ENCODE measurements around the gene FRMD4A.
A peak's percentile ranks its signal among the peaks of the same experiment; 100 is the strongest.

FRMD4A gene

DNA sequence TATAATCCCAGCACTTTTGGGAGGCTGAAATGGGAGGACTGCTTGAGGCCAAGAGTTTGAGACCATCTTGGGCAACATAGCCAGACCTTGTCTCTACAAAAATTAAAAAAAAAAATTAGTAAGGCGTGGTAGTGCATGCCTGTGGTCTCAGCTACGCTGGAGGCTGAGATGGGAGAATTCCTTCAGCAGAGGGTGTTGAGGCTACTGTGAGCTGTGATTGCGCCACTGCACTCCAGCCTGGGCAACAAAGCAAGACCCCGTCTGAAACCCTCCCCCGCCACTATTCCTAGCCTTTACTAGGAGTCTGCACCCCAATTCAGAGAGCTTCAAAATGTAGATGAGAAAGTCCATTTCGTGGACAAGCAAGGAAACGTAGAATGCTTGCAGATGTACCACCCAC, 648.8 kb downstream of the FRMD4A start:
- no peak for DNase-seq

GRCh38 chr10:13681528-13681927, 649.2 kb downstream of the FRMD4A start:
- DNase-seq = no peak

DNA sequence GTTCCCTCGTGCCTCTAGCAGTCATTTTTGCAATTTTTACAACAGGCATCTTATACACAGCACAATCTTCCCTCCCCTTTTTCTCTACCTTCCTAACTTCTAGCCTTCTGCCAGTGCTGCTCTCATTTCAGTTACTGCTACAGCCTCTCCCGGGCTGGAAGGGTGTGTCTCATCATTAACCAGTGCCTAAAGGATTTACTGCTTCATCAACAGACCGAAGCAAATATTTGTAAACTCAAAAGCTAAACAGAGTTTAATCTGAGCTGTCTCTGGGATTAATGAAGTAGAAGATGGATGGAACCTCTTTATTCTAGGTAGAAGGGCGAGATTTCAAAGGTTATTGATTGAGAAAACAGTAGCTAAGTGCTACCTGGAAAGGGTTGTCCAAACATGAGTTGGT, 649.6 kb downstream of the FRMD4A start:
- no peak for DNase-seq

DNA sequence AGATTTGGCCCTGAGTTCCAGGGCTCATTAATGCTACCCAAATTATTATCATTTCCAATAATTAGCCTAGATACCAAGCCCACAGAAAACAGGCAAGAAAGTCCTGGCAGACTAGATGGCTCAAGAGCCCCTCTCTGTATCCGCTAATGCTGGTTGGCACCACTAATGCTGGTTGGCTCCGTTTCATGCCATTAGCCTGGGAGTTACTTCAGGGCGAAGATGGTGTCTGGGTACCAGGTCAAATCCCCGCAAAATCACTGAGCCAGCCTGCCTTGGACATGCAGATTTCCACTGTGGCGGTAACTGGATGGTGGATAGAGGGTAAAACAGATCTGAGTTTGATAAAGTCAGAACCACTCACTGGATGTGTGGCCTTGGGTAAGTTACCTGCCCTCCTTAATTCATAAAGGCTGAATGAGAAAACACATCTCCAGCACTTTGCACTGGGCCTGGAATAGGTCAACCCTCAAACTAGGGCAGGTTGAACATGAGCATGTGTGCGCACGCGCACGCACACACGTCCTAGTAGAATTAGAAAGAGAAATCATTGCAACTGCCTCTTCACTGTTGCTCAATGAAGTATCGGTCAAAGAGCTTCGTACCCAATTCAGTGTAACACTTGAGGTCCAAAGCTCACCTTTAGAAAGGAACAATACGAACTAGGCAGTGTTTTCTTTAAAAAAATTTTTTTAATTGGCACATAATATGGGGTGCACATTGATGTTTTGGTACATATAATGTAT, 652.5 kb downstream of the FRMD4A start:
- DNase-seq = no peak

GRCh38 chr10:13674645-13675588, 655.8 kb downstream of the FRMD4A start:
- DNase-seq = no peak

GRCh38 chr10:13673156-13673555, 657.6 kb downstream of the FRMD4A start:
- peak; percentile 2 for DNase-seq

DNA sequence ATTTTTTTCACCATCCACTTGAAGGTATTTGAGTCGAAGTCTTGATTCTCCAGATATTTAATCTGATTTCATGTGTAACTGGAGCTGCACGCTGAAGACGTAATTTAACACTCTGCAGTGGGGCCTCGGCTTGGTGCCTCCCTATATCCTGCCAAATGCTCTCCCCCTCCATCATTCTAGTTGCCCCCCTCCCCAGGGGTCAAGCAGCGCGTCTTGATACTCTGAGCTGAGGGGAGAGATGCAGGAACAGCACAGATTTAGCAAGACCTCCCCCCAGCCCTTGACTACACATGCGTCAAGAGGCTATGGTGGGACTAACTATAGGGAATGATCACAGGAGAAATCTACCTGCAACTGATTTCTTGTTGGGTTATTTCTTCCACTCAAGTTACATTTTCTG, 658.2 kb downstream of the FRMD4A start:
- peak; percentile 55 for DNase-seq

DNA sequence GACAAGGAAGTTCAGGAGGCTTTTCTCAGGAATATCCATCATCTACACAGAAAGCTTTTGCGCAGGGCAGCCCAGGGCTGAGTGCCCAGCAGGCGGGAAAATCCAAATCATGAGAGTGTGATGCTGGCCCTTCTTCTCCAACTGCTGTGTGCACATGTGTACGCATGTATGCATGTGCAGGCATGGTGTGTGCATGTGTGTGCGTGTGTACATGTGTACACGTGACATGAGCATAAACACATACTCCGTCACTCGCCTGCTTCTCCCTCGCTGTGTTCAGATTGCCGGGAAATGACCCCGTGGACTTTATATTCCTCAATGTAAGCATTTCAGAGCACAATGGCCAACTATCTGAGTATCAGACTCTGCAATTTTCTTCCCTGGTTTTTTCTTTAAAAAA, 658.8 kb downstream of the FRMD4A start:
- no peak for DNase-seq

DNA sequence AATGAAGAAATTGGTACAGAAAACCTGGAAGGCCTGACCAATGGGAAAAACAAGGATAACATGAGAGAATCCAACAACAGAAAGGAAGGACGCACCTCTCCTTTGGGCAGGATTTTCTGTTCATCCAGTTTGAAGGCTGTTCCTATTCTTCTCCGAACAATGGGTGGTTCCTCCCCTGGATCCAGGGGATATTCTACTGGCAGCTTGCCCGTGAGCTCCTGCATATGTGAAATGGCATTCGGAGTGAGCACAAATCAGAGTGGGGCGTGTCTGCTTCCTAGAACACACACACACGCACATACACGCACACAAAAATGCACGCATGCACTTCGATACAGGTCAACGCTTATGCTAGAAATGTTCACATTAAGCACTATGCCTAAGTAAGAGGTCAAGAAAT, 660.4 kb downstream of the FRMD4A start:
- DNase-seq = no peak

DNA sequence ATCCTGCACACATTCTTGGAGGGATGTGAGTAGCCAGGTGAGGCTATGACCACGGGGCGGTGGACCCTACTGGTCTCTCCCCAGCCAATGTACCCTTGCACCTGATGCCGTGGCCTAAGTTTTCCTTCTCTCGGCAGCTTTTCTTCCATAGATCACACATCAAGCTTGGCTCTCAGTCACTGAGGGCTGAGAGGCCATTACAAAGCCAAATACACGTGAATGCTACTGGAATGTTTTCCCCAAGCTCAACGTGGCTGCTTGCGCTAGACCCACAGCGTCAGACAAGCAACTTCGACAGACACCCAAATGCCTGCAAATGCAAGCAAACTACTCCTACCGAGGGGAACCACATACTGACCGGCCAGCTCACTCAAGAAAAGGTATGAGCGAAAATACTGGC, 660.8 kb downstream of the FRMD4A start:
- no peak for DNase-seq

- no peak for DNase-seq
These were observed 661.4 kb downstream of the FRMD4A start for GRCh38 chr10:13669182-13669855.

DNA sequence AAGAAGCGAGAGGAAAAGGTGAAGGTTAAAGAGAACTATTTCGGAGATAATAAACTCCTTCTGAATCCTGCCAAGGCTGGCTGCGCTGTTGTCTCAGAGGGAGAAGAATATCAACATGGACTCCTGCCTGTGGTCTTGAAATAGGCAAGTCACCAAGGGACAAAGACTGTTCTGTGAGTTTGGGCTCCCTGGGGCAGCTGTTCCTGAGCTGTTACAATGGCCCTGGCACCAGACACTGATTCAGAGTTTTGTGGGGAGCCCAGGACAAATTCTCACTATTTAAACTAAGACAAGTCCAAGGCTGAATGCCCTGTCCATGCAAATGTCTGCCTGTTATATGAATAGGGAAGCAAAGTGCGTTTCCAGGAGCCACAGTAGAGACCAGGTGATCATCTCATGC, 662.6 kb downstream of the FRMD4A start:
- no peak for DNase-seq

DNA sequence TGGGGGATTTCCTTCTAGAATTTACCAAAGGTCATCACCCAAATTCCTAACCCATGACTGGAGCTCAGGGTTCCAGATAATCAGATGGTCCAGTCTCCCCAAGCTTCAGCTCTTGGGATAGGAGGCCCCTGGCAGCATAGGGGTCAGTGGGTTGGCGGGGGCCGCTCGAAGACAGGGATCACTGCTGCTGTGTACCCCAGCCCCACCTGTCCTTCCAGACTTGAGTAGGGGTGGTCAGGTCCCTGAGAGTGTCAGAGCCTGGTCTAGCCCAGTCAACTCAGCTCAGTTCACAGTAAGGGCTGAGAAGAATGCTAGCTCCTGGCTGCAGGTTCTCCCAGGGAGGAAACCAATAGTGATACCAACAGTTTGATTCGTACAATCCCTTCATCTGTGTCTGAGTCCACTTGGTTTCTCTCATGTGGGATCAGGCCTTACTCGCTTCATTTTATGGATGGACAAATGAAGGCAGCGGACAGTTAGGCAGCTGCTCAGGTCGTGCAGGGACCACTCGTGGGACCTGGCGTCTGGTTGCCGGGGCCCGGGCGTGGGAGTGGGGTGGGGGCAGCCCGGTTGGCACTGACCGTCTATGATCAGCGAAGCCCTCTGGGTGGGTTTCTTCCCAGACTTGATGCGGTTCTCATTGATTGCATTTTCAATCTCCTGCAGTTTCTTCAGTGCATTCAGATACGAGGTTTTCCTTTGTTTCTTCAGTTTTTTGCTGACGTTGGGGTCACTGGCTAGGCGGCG, 665.0 kb downstream of the FRMD4A start:
- DNase-seq = no peak

DNA sequence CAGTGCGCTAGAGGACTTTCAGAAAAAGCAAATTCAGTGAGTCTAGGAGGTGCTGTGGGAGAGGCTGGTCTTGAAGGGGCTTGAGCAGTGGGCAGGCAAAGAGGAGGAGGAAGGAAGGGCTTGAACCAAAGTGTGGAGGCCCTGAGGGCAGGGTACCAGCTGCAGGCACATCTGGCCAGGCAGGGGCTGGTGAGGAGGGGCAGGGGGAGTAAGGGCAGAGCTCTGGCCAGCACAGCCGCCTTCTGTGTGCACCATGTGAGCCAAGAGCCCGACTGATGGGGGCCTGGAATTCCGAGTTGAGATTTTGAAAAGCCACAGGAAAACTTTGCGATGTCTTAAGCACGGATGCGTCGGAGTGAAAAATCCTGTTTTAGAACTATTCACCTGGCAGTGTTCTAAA, 669.5 kb downstream of the FRMD4A start:
- DNase-seq = no peak

DNA sequence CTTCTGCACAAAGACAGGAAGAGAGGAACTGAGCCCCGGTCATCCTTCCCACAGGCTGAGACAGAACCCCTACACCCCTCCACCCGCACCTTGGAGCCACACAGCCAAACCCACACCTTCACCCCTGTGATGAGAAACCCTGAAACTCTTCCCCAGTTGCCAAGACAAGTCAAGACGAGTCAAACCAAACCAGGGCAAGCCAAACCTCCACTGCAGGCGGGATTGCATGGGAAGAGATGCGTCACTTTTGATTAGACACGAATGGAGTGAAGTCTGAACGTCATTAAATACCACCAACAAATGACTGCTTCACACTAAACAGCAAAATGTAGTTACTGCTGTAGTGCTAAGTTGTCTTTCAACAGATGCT, 670.2 kb downstream of the FRMD4A start:
- DNase-seq = no peak

DNA sequence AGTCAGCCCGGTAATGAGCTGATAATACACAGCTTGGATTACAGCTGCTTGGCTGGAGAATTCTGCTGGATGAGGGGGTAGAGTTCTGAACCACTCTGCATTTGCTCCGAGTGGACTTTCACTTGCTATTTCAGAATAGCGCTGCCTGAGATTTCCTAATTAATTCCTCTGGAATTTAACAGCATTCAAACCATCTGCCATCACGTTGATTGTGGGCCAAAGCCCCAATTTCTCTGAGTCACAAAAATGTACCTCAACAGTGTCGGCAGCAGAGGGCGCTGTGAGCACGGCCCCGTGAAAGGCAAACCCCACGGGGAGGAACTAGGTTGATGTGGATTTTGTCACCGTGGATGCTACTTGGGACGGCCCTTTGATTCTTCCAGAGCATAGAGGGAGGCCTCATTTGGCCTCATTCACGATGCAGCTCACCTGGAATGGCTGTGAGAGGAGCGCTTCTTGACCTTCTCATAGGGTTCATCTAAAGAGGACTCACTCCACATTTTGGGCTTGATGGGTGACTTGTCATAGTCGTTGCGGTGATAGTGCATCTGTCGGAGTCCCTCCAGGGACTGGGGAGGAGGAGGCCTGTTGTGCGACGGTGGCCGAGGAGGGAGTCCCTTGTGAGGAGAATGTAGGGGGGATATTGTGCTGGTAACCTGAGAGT, 670.7 kb downstream of the FRMD4A start:
- peak; percentile 18 for DNase-seq

DNA sequence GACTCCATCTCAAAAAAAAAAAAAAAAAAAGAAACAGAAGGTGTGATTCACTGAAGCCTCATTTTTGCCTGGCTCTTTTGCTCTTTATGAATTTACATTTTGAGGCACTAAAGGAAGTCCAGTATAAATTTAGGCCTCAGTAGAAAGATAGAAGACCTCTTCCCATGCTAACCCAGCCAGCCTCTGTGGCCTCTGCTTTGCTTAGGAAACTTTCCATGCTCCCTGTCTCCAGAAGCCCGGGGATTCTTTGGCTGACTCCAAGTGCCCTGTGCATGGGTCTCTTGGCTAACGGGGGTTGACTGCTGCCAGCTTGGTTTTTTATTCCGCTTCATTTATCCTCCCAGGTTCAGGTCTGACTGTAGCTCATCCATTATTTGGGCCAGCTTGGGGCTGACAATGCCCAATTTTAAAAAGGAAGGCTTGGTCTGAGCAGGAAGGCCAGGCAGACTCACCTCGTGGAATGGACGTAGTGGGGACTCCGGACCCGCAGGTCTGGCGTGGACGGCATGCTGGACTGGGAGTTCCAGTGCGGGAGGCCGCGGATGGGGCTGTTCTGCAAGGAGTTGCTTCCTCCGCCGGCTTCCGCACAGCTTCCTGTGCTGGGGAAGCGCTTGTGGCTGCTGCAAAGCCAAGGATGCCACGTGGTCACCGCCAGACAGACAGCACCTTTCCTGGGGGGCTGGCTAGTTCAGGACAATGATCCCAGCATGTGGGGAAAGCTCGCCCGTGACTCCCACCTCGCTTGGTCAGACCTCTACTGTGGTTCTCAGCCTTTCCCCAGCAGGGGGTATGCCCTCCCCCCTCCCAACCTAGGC, 671.6 kb downstream of the FRMD4A start:
- DNase-seq = no peak

GRCh38 chr10:13658264-13658663, 672.5 kb downstream of the FRMD4A start:
- DNase-seq = no peak

- no peak for DNase-seq
These were observed 673.5 kb downstream of the FRMD4A start for GRCh38 chr10:13657101-13657680.

DNA sequence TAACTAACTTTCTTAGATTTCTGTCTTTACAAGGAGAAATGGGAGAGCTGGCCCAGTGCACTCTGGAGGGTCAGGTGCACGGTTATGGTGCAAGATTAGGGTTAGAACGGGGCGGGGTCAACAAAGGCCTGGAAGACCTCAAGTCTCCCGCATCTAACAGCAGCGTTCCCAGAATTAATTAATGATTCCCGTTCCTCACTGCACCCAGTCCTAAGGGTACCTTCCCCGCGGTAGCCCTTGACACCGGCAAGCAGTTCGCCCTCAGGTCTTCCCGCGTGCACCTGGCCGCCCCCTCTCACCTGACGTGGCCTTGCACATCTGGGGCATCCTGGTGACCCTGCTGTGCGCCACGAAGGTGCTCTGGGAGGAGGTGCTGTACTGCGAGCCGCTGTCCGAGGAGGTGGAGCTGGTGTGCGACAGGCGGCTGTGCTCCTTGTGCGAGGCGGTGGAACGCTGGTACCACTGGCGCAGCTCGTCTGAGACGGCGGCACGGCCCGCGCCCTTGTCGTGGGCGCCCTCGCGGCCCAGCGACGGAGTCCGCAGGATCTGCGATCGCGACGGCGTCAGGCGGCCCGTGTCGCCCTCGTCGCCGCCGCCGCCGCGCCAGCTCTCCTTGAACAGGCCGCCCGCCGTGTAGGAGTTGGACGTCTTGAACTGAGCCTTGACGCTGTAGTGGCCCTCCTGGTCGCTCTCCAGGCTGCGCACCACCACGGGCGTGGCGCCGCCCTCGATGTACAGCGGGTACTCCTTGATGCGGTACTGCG, 674.2 kb downstream of the FRMD4A start:
- no peak for DNase-seq
